ENCODE results near the gene PTPRJ.
A peak's percentile ranks its signal among the peaks of the same experiment; 100 is the strongest.
"Not testable (repeated sequence)": the region's sequence is repeated elsewhere in the genome, so short reads cannot be mapped to it uniquely, and the experiment has no call there.

The PTPRJ gene

DNA sequence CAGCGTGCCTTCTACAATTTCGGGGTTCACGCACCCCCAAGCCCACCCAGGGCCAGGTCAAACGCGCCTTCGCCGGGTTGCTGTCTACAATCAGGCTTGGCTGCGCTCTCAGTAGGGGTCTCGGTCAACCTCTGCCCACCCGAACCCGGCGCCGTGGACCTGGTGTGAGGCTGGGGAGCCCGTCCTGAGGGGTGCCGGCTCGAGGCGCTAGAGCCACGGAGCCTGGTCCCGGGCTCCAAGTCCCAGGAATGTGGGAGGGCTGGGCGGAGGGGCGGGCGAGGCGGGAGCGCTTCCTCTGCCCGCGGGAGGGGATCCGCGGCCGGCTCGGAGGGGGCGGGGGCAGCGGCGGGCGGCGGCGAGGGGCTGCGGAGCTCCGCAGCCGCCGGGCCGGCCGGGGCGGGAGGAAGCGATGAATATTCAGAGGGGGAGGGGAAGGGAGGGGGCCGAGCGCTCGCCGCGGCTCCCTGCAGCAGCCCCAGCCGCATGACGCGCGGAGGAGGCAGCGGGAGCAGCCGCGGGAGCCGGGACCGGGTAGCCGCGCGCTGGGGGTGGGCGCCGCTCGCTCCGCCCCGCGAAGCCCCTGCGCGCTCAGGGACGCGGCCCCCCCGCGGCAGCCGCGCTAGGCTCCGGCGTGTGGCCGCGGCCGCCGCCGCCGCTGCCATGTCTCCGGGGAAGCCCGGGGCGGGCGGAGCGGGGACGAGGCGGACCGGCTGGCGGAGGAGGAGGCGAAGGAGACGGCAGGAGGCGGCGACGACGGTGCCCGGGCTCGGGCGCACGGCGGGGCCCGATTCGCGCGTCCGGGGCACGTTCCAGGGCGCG, at the start of gene PTPRJ:
PTPRJ (plus strand) TSS at position 472 of the 819 bp plus-strand sequence. CDS start 354 bp downstream, outside the sequence.
- Histone ChIP-seq H3K4me1 (ENCODE audit: insufficient read depth, poor library complexity, severe bottlenecking) (no peaks in the 10 kb centered on the region), H3K36me3 (ENCODE audit: low read depth) (no peaks in the 10 kb centered on the region), H3K27ac (ENCODE audit: poor library complexity, severe bottlenecking) (no peak within 1 kb of the TSS), H3K9me3 (ENCODE audit: severe bottlenecking) (no peaks in the 10 kb centered on the region), H3K27me3 (ENCODE audit: insufficient read depth, poor library complexity, severe bottlenecking) (no peaks in the 10 kb centered on the region), H3K4me3 (ENCODE audit: severe bottlenecking) (peak within 1 kb of the TSS; percentile 98)
- DNase-seq (ENCODE audit: low spot score) (no peak), ATAC-seq (ENCODE audit: low read depth) (peak; percentile 30)
- TF ChIP-seq, protein P1, sequence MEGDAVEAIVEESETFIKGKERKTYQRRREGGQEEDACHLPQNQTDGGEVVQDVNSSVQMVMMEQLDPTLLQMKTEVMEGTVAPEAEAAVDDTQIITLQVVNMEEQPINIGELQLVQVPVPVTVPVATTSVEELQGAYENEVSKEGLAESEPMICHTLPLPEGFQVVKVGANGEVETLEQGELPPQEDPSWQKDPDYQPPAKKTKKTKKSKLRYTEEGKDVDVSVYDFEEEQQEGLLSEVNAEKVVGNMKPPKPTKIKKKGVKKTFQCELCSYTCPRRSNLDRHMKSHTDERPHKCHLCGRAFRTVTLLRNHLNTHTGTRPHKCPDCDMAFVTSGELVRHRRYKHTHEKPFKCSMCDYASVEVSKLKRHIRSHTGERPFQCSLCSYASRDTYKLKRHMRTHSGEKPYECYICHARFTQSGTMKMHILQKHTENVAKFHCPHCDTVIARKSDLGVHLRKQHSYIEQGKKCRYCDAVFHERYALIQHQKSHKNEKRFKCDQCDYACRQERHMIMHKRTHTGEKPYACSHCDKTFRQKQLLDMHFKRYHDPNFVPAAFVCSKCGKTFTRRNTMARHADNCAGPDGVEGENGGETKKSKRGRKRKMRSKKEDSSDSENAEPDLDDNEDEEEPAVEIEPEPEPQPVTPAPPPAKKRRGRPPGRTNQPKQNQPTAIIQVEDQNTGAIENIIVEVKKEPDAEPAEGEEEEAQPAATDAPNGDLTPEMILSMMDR (IDR thresholded peaks at IDR 0.05; ENCODE audit: poor library complexity, severe bottlenecking), result no peak

DNA sequence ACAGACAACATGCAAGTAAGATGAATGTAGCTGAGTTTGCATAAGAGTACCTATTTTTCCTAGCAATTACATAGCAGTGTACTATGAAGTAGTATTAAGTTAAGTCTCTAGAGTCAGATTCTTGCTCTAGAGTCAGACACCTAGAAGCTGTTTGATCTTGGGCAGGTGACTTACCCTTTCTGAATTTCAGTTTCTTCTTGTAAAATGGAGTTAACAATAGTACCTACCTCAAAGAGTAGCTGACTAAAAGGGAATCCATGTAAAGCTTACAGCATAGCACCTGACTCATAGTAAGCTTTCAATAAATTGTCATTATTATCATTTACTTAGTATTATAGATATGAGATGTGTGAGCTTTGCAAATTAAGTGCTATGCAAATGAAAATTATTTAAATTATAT, 47.8 kb upstream of the PTPRJ start:
- H3K36me3 ChIP-seq (ENCODE audit: low read depth), result no peaks in the 10 kb centered on the region
- no peak overlapping the region for H3K27ac ChIP-seq (ENCODE audit: poor library complexity, severe bottlenecking)
- H3K4me1 ChIP-seq (ENCODE audit: insufficient read depth, poor library complexity, severe bottlenecking), result no peaks in the 10 kb centered on the region
- TF ChIP-seq, protein P1 (IDR thresholded peaks at IDR 0.05; ENCODE audit: poor library complexity, severe bottlenecking), result no peak
- no peak for ATAC-seq (ENCODE audit: low read depth)
- no peak for DNase-seq (ENCODE audit: low spot score)
- H3K9me3 ChIP-seq (ENCODE audit: severe bottlenecking), result no peaks in the 10 kb centered on the region
- no peaks in the 10 kb centered on the region for H3K27me3 ChIP-seq (ENCODE audit: insufficient read depth, poor library complexity, severe bottlenecking)
- no peak overlapping the region for H3K4me3 ChIP-seq (ENCODE audit: severe bottlenecking)

DNA sequence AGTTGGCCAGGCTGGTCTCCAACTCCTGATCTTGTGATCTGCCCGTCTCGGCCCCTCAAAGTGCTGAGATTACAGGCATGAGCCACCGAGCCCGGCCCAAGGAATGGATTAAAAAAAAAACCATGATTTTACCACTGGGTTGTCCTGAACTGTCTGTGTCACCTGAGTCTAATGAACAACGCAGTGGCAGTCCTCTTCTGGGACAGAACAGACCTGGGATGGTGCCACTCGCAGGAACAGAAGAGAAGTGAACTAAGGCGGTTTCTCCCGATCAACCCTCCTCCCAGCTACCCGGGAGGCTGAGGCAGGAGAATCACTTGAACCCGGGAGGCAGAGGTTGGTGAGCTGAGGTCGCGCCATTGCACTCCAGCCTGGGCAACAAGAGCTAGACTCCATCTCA, 46.6 kb upstream of the PTPRJ start:
- not testable (repeated sequence) for H3K4me3 ChIP-seq (ENCODE audit: severe bottlenecking); ATAC-seq (ENCODE audit: low read depth); H3K36me3 ChIP-seq (ENCODE audit: low read depth); H3K27me3 ChIP-seq (ENCODE audit: insufficient read depth, poor library complexity, severe bottlenecking); H3K27ac ChIP-seq (ENCODE audit: poor library complexity, severe bottlenecking); H3K4me1 ChIP-seq (ENCODE audit: insufficient read depth, poor library complexity, severe bottlenecking); DNase-seq (ENCODE audit: low spot score); H3K9me3 ChIP-seq (ENCODE audit: severe bottlenecking)

DNA sequence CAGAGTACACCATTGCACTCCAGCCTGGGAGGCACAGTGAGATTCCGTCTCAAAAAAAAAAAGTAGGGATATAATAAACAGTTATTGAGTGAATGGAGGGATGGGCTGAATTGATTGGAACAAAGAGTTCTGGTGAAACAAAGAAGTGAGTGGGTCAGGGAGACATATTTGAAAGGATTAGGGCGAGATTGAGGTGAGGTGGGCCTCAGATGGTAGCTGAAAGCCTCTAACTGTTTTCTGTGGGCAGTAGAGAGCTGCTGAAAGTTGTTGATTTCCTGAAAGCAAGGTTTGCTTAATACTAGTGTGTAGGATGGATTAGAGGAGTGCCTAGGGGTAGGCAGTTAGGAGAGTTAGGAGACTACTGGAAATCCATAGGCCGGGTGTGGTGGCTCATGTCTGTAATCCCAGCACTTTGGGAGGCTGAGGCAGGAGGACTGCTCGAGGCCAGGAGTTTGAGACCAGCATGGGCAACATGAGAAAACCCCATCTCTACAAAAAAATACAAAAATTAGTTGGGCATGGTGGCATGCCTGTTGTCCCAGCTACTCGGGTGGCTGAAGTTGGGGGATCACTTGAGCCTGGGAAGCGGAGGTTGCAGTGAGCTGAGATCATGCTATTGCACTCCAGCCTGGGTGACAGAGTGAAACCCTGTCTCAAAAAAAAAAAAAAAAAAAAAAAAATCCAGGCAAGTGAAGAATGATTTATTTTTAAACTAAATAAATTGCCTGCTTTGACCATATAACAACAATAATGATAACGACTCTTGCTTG, 41.4 kb upstream of the PTPRJ start:
- DNase-seq (ENCODE audit: low spot score), result no peak
- TF ChIP-seq, protein P1 (IDR thresholded peaks at IDR 0.05; ENCODE audit: poor library complexity, severe bottlenecking), result no peak
- no peak overlapping the region for H3K4me3 ChIP-seq (ENCODE audit: severe bottlenecking)
- H3K9me3 ChIP-seq (ENCODE audit: severe bottlenecking), result no peaks in the 10 kb centered on the region
- no peaks in the 10 kb centered on the region for H3K36me3 ChIP-seq (ENCODE audit: low read depth)
- ATAC-seq (ENCODE audit: low read depth), result no peak
- no peaks in the 10 kb centered on the region for H3K4me1 ChIP-seq (ENCODE audit: insufficient read depth, poor library complexity, severe bottlenecking)
- no peaks in the 10 kb centered on the region for H3K27me3 ChIP-seq (ENCODE audit: insufficient read depth, poor library complexity, severe bottlenecking)
- no peak overlapping the region for H3K27ac ChIP-seq (ENCODE audit: poor library complexity, severe bottlenecking)

DNA sequence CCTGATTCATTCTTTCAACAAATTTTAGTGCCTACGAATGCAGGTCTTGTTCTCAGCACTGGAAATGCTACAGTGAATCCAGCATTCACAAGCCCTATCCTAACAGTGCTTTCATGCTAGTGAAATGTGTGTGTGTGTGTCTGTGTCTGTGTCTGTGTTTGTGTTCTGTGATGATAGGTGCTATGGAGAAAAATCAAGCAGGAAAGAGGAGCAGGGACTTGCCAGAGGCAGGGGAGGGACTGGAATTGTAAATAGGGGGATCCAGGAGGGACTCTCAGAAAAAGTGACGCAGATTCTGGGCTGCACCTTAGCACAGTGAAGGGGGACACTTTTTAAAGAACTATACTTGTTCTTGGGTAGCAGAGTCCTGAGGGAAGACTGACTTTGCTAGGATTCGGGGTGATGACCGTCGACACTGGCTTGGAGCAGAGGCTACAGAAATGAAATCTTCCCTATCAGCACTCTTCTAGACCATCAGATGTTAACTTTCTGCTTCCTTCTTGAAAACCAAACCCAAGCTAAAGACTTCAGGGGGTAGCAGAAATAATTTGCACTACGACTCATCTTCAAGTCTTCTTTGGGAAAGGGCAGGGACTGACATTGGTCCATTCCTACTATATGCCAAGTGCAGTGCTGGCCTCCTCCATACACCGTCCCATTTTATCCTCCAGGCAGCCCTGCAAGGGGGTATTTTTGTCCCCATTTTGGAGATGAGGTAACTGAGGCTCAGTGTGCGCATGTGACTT, 39.3 kb upstream of the PTPRJ start:
- Histone ChIP-seq H3K4me1 (ENCODE audit: insufficient read depth, poor library complexity, severe bottlenecking) (no peaks in the 10 kb centered on the region), H3K27me3 (ENCODE audit: insufficient read depth, poor library complexity, severe bottlenecking) (no peaks in the 10 kb centered on the region), H3K36me3 (ENCODE audit: low read depth) (no peaks in the 10 kb centered on the region), H3K9me3 (ENCODE audit: severe bottlenecking) (no peaks in the 10 kb centered on the region), H3K27ac (ENCODE audit: poor library complexity, severe bottlenecking) (no peak overlapping the region), H3K4me3 (ENCODE audit: severe bottlenecking) (no peak overlapping the region)
- TF ChIP-seq, protein P1 (IDR thresholded peaks at IDR 0.05; ENCODE audit: poor library complexity, severe bottlenecking), result no peak
- DNase-seq (ENCODE audit: low spot score) (no peak), ATAC-seq (ENCODE audit: low read depth) (no peak)
